Naive thymus-derived CD8-positive, alpha-beta T cell (primary cell): Measurements from ENCODE around the gene ZNF185. TPM values are rescaled to one million over a fixed set of nuclear protein-coding genes. Genes with fewer than 3 reads are reported as not detected.

Experiments
- ATAC-seq, 2 donors: fragments of 150-1000 bp; cut with Tn5 transposase in 1 of 2; sonication (Bioruptor Pico), chemical (Tn5 transposase) in 1 of 2; 1 replicate in 1 of 2; 2 replicates in 1 of 2; pipeline ENCODE4 v1.10.0; 2021; ENCODE audit warnings: mild to moderate bottlenecking in 2 of 2, moderate library complexity in 2 of 2
- POLR2A ChIA-PET: fragments of 350-600 bp; sonication (Branson Sonifier 250); formaldehyde crosslinking; loops from one replicate; lab custom pipeline; 2021; ENCODE audit warnings: antibody characterized with exemption; lab: Charles Lee
- DNase-seq, 10 donors: peaks; one replicate each; pipeline versions ENCODE4 v3.0.0 to v3.0.0-alpha.2; 2020 to 2022
- H3K27ac Mint-ChIP-seq, 10 donors: one replicate each; pipeline ENCODE4 v1.8.0; 2020 to 2022; ENCODE audit warnings: mild to moderate bottlenecking in 10 of 10, mixed read lengths in 10 of 10, moderate library complexity in 4 of 10, inconsistent platforms in 1 of 10
- H3K27me3 Mint-ChIP-seq, 5 donors: one replicate each; pipeline ENCODE4 v1.8.0; 2021 to 2022; ENCODE audit warnings: mixed read lengths in 5 of 5
- H3K36me3 Mint-ChIP-seq, 3 donors: one replicate each; pipeline ENCODE4 v1.8.0; 2020 to 2022; ENCODE audit warnings: mixed read lengths in 3 of 3, mild to moderate bottlenecking in 2 of 3, inconsistent platforms in 1 of 3
- H3K4me1 Mint-ChIP-seq, 4 donors: one replicate each; pipeline ENCODE4 v1.8.0; 2021 to 2022; ENCODE audit warnings: mixed read lengths in 4 of 4
- H3K4me3 Mint-ChIP-seq, 10 donors: one replicate each; pipeline ENCODE4 v1.8.0; 2020 to 2022; ENCODE audit warnings: mild to moderate bottlenecking in 10 of 10, mixed read lengths in 10 of 10, moderate library complexity in 6 of 10, inconsistent platforms in 1 of 10
- H3K9me3 Mint-ChIP-seq, 9 donors: one replicate each; pipeline ENCODE4 v1.8.0; 2020 to 2022; ENCODE audit warnings: mixed read lengths in 9 of 9, mild to moderate bottlenecking in 3 of 9, inconsistent platforms in 1 of 9, moderate library complexity in 1 of 9
- polyA plus RNA-seq, 3 donors: library from polyadenylated mRNA; unstranded; fragments of 300-500 nt; fragmentation: Illumina TruSeq; gene quantifications; one replicate each; pipeline ENCODE4 v1.2.3, GENCODE V29; 2021
- total RNA-seq, 8 experiments: library from RNA in 2 of 8; stranded (reverse) in 2 of 8; gene quantifications; one replicate each; pipeline ENCODE4 v1.2.3 and lab custom pipeline; 2021 to 2026

Gene ZNF185
- total and polyA plus RNA-seq, 5 experiments from 2014 or later, result 1.8 to 2.8 (median 2.6) TPM

DNA sequence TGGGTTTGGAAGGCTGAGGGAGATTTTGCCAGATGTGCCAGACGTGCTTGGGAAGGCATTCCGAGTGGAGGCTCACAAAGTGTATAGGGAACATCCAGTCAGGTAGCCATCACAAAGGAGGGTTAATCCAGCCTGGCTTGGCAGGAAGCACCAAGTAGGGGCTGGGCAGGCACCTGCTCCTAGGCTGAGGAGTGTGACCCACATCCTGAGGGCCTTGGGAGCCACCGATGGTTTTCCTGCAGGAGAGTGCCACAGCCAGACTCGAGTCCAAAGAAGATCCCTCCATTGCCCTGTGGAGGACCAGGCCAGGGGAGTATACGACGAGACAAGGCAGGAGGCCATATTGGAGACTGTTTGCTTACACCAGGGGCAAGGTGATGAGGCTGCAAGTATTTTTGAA lies 48.8 kb downstream of the ZNF185 start:
- POLR2A ChIA-PET, result no interaction called here
- H3K27ac Mint-ChIP-seq, result no peak overlapping the region
- H3K9me3 Mint-ChIP-seq, result no peaks in the 10 kb centered on the region

More for the DNA sequence above, 48.8 kb downstream of the ZNF185 start:
- Mint-ChIP-seq H3K36me3 (peaks cover 5 to 25% (median 6%) of the 10 kb centered on the region in 3 donors), H3K4me3 (no peak overlapping the region), H3K4me1 (peaks cover 0 to 7% (median 4%) of the 10 kb centered on the region in 4 donors), H3K27me3 (no peaks in the 10 kb centered on the region)
- DNase-seq, result no peak
- no peak for ATAC-seq

Other genes starting within 250 kb of the ZNF185 start
- gene MAGEA3, start 199.3 kb upstream of the ZNF185 start, total RNA-seq, result not detected
- gene MAGEA3, start 199.3 kb upstream of the ZNF185 start, polyA plus RNA-seq, result not detected
- gene CSAG2, start 188.8 kb upstream of the ZNF185 start, total RNA-seq, result not detected
- not detected for gene CSAG2, start 188.8 kb upstream of the ZNF185 start, polyA plus RNA-seq
- gene MAGEA2B, start 183.4 kb upstream of the ZNF185 start, total RNA-seq, result not detected
- not detected for gene MAGEA2B, start 183.4 kb upstream of the ZNF185 start, polyA plus RNA-seq
- not detected for gene CSAG1, start 164.3 kb upstream of the ZNF185 start, total RNA-seq
- not detected for gene CSAG1, start 164.3 kb upstream of the ZNF185 start, polyA plus RNA-seq
- gene MAGEA12, start 164.3 kb upstream of the ZNF185 start, total RNA-seq, result not detected
- not detected for gene MAGEA12, start 164.3 kb upstream of the ZNF185 start, polyA plus RNA-seq
- not detected for gene MAGEA2, start 144.2 kb upstream of the ZNF185 start, total RNA-seq
- not detected for gene MAGEA2, start 144.2 kb upstream of the ZNF185 start, polyA plus RNA-seq
- not detected for gene CSAG3, start 138.8 kb upstream of the ZNF185 start, total RNA-seq
- not detected for gene CSAG3, start 138.8 kb upstream of the ZNF185 start, polyA plus RNA-seq
- gene MAGEA6, start 128.4 kb upstream of the ZNF185 start, total RNA-seq, result not detected
- gene MAGEA6, start 128.4 kb upstream of the ZNF185 start, polyA plus RNA-seq, result not detected
- 1 to 10 TPM; 6.3 to 7.3 TPM for gene CETN2, start 67.3 kb upstream of the ZNF185 start, total RNA-seq
- 10 to 100 TPM; 23.3 to 30.8 (median 27.7) TPM for gene CETN2, start 67.3 kb upstream of the ZNF185 start, polyA plus RNA-seq
- gene NSDHL, start 67.0 kb upstream of the ZNF185 start, total RNA-seq, result 1 to 10 TPM; 6.8 to 7.6 TPM
- gene NSDHL, start 67.0 kb upstream of the ZNF185 start, polyA plus RNA-seq, result 10 to 100 TPM; 10.5 to 13.0 (median 12.7) TPM
- not detected for gene PNMA5, start 96.0 kb downstream of the ZNF185 start, total RNA-seq
- gene PNMA5, start 96.0 kb downstream of the ZNF185 start, polyA plus RNA-seq, result not detected
- gene PNMA3, start 158.4 kb downstream of the ZNF185 start, total RNA-seq, result 1 to 10 TPM; 7.9 to 9.4 TPM
- gene PNMA3, start 158.4 kb downstream of the ZNF185 start, polyA plus RNA-seq, result under 1 TPM; 0.09 to 0.40 (median 0.23) TPM
- under 1 TPM; 0.55 to 0.75 TPM for gene PNMA6A, start 174.4 kb downstream of the ZNF185 start, total RNA-seq
- gene PNMA6A, start 174.4 kb downstream of the ZNF185 start, polyA plus RNA-seq, result not detected